ENCODE results near the gene SPCS3. TPM values are rescaled to one million over a fixed set of nuclear protein-coding genes. Genes with fewer than 3 reads are reported as not detected.

The SPCS3 gene
- total and polyA plus RNA-seq, 2 of the 13 experiments (the other 11 are each of a cell fraction or from before 2014, with no cell fraction given) = 26.3 to 57.0 TPM

DNA sequence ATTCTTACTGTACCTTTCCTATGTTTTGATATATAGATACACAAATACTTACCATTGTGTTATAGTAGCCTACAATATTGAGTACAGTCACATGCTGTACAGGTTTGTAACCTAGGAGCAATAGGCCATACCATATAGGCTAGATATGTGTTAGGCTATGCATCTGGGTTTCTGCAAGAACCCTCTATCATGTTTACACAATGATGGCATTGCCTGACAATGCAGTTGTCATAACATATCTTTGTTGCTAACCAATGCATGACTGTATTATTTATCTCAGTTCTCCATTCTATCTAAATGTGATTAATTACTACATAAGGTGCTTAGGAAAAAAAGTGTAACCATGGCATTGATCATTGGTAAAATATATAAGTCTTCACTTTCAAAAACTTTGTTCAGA, 10.0 kb upstream of the SPCS3 start:
- Histone ChIP-seq H3K4me2 (ENCODE audit: low read depth, low read length) (no peak overlapping the region), H3K36me3 (replicated peaks in 1 of 2; ENCODE audit: control insufficient read depth in 1 of 2, insufficient read depth in 2 of 2, low read length in 2 of 2) (no peaks in the 10 kb centered on the region), H3K27me3 (ENCODE audit: control insufficient read depth in 1 of 2, insufficient read depth in 2 of 2, low read length in 2 of 2) (peaks cover 0 to 11% of the 10 kb centered on the region in 2 experiments; a peak in 3 of 5 replicates), H3K9ac (ENCODE audit: insufficient read depth, low read depth, low read length) (no peak overlapping the region), H4K20me1 (ENCODE audit: insufficient read depth, low read length) (no peaks in the 10 kb centered on the region), H3K4me3 (replicated peaks in 1 of 3; ENCODE audit: insufficient read depth in 1 of 3, low read depth in 2 of 3, low read length in 3 of 3) (no peak overlapping the region), H3K4me1 (ENCODE audit: insufficient read depth, low read length) (no peaks in the 10 kb centered on the region), H3K27ac (ENCODE audit: extremely low read length, insufficient read depth, low read length) (no peak overlapping the region), H2AFZ (ENCODE audit: low read length) (no peak overlapping the region), H3K79me2 (ENCODE audit: insufficient read depth, low read length) (no peaks in the 10 kb centered on the region), H3K9me3 (ENCODE audit: low read length) (no peaks in the 10 kb centered on the region)
- ChIA-PET CTCF (ENCODE audit: low intra/inter-chr PET ratio, low total read pairs) (no interaction called here), POLR2A (no interaction called here)
- in situ Hi-C loops (cut with HindIII; ENCODE audit: extremely low pct_ligation_motif_present, low pct_unique_long_range_greater_than_20kb) (loop anchor here (10.0 kb wide), 1 partner anchor 115 kb away; the partner anchor contains the start of gene SPATA4), intact Hi-C loops (cut with micrococcal nuclease; ENCODE audit: unreplicated experiment) (no loop called here)
- ATAC-seq = no peak
- TF ChIP-seq ZNF136 (CRISPR knock-in tag; IDR thresholded peaks at IDR 0.05; ENCODE audit: low read depth) = no peak
- no peak for TF ChIP-seq KAT7 (CRISPR knock-in tag; IDR thresholded peaks at IDR 0.05; ENCODE audit: borderline replicate concordance)
- TF ChIP-seq, protein P1, sequence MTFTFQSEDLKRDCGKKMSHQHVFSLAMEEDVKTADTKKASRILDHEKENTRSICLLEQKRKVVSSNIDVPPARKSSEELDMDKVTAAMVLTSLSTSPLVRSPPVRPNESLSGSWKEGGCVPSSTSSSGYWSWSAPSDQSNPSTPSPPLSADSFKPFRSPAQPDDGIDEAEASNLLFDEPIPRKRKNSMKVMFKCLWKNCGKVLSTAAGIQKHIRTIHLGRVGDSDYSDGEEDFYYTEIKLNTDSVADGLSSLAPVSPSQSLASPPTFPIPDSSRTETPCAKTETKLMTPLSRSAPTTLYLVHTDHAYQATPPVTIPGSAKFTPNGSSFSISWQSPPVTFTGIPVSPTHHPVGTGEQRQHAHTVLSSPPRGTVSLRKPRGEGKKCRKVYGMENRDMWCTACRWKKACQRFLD (CRISPR knock-in tag; IDR thresholded peaks at IDR 0.05; ENCODE audit: borderline replicate concordance) = no peak
- TF ChIP-seq CHD2 (IDR thresholded peaks at IDR 0.05; ENCODE audit: low read depth, low read length) = no peak
- no peak for TF ChIP-seq HES4 (CRISPR knock-in tag; IDR thresholded peaks at IDR 0.05; ENCODE audit: borderline replicate concordance)
- no peak for TF ChIP-seq ATF7-NPFF (CRISPR knock-in tag; IDR thresholded peaks at IDR 0.05; ENCODE audit: low read depth)
- no peak for TF ChIP-seq KLF16 (CRISPR knock-in tag; IDR thresholded peaks at IDR 0.05)
- TF ChIP-seq MLLT10 (CRISPR knock-in tag; IDR thresholded peaks at IDR 0.05) = no peak
- no peak for TF ChIP-seq POGZ (CRISPR knock-in tag; IDR thresholded peaks at IDR 0.05)
- TF ChIP-seq ARNT2 (CRISPR knock-in tag; IDR thresholded peaks at IDR 0.05; ENCODE audit: low read depth) = no peak
- no peak for TF ChIP-seq ZNF619 (CRISPR knock-in tag; IDR thresholded peaks at IDR 0.05)
- TF ChIP-seq, protein P2, sequence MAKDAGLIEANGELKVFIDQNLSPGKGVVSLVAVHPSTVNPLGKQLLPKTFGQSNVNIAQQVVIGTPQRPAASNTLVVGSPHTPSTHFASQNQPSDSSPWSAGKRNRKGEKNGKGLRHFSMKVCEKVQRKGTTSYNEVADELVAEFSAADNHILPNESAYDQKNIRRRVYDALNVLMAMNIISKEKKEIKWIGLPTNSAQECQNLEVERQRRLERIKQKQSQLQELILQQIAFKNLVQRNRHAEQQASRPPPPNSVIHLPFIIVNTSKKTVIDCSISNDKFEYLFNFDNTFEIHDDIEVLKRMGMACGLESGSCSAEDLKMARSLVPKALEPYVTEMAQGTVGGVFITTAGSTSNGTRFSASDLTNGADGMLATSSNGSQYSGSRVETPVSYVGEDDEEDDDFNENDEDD (CRISPR knock-in tag; IDR thresholded peaks at IDR 0.05; ENCODE audit: borderline replicate concordance) = no peak
- BruUV-seq (replicated peaks) = no TSS peak
- no peak for FAIRE-seq
- no peak for DNase-seq (ENCODE audit: low spot score)

All from HepG2 (cell line).